GM19239 (cell line): ENCODE data around the gene CDKAL1.

Experiments
- DNase-seq: peaks from one replicate; pipeline ENCODE4 v3.0.0; 2011; ENCODE audit warnings: low spot score; ENCODE audit not compliant: insufficient read length
- FAIRE-seq: peaks from 2 replicates; lab custom pipeline; 2011; peaks lifted over from hg19 to GRCh38; lab: Jason Lieb, UNC

CDKAL1 gene

DNA sequence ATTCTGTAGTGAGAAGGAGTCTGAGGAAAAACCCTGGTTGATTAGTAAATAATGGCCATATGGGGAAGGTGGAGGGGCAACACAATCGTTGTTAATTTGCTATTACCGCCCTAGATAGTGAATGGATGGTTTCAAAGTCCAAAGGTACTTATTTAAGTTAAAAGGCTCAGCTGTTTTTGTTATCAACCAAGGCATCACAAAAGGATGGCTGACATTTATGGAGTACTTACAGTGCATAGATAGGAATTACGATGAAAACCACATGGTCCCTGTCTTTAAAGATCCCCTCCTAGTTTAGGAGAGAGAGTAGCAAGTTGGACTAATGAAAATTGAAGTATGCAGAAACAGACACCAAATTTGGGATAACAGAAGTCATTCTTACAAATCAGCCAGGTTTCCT is 319.6 kb downstream of the CDKAL1 start:
- FAIRE-seq (no peak), DNase-seq (no peak)

DNA sequence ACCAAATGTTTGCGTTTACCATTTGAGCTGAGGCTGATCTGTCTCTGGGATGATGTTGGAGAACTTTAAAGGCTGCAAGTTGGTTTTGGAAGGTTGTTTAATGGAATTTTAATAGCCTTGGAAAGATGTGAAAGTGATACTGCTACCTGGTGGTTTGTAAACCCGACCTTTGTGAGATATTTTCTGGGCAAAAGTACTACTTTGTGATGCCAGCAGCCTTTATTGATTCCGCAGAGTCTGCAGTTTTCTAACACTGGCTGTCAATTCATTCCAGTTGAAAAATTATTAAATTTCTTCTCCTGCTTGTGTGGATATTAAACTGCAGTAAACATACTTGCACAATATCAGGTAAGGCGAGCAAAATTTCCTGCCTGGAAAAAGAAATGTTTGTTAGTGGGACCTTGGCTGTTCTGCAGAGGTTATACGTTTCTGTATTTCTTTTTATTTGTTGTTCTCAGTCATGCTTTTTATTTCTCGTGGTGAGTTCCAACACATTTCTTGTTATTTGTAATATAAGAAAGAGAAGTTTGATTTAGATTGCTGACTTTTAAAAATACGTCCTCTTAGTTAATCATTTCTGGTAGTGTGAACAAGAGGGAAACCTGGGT is 322.5 kb downstream of the CDKAL1 start:
- no peak for DNase-seq
- no peak for FAIRE-seq

DNA sequence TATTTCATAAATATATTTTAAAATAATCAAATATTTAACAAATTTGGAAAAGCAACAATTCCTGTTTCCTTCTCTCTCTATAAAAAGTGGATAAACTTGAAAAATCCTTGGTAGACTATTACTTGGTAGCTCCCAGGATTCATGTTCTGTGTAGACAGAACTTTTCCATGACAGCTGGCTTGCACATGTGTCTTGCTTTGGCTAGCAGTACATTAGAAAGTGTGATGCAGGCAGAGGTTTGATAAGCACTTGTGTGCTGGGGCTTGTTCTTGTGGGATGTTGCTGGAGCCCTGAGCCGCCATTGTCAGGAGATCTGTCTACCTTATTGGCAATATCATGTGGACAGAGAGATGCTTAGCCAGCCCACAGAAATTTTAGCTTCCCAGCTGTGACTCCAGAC is 327.2 kb downstream of the CDKAL1 start:
- DNase-seq (no peak), FAIRE-seq (no peak)

DNA sequence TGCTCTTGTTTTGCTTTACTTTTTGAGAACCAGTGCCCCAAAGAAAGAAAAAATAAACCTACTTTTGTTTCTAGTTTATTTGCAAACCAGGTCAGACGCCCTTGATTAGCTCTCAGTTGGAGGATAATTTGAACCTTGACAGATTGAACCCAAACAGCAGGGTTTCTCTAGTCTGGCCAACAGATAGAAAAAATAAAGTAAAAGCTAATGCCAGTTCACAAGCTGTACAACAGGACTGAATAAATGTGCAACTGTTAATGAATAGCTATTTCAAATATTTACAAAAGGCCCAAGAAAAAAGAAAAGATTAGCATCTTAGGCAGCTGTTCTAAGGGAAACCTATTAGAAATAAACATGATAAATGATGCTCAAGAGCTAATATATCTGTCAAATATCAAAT is 331.8 kb downstream of the CDKAL1 start:
- DNase-seq (no peak), FAIRE-seq (no peak)

DNA sequence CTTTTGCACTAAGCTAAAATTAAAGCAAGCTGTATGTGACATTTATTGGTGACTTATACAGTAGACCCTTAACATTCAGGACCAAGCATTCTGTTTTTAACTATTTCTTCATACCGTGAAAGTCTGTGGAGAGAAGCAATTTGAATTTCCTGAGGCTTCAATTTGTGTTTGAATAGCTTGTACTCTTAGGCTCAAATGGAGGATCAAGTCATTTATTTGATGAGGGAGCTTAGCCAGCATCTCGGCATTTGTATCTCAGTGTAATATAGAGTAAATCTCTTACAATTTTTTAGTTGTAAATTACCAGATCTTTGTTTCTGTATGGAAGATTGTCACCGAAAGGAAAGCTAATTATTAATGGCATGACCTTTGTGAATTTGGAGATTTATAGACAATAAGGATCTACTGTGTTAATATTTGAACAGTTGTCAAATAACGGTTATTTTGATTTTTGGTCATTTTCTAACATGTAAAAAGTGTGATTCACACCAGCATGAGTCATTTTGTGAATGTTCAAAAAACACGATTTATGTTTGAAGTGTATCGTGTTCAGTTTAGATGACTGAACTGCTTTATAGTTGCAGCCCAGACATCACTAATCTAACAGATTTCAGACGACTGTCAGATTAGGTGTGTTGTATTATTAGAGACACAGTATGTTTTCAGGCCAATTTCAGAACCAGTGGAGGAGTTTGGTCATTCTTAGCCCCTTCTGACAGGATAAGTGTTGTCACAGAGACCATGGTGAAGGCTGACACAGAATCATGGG is 332.9 kb downstream of the CDKAL1 start:
- DNase-seq (no peak), FAIRE-seq (no peak)

DNA sequence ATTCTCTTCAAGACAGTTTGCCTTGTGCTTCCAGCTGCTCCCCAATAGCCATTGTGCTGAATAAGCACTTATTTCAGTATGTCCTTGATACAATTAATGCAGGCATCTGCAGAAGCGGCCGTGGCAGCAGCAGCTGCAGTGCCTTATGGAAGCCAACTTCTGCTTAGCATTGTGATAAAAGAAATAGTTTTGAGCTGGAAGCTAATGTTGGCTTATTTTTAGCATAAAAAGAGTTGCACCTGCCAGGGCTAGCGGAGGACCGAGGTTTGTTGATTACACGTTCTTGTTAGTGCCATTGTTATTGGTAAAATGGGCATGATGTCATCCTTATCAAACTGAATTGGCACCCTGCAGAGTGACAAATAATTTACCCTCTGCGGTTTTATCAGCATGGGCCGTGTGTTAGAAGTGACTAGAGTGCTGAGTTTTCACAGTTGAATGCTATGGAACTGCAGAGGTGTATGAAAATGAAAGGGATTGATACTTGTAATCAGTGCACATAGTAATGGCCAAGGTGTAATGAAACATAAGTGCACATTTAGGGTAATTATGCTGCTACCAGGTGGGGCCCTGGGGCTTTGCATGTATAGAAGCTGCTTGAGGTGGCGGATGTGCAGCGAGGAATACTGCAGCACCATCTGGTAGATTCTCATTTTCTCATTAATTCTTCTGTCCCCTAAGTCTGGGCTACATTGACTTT is 334.3 kb downstream of the CDKAL1 start:
- DNase-seq: no peak
- FAIRE-seq: no peak

DNA sequence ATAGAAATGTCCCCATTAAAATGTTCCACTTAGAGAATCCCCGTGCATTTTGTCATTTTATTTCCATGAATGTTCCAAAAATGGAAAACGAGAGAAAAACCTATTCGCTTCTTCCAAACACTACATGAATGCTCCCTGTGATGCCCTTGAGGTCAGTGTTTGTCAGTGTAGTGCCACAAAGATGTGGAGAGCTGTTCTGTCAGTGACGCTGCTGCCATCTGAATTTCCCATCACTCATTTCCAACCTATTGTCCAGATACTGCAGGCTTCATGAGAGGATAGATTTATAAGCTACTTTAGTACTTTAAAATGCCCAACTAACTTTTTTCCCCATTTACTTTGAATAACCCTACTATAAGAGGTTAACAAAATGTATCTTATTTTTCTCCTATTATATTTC is 335.8 kb downstream of the CDKAL1 start:
- FAIRE-seq (no peak), DNase-seq (no peak)

DNA sequence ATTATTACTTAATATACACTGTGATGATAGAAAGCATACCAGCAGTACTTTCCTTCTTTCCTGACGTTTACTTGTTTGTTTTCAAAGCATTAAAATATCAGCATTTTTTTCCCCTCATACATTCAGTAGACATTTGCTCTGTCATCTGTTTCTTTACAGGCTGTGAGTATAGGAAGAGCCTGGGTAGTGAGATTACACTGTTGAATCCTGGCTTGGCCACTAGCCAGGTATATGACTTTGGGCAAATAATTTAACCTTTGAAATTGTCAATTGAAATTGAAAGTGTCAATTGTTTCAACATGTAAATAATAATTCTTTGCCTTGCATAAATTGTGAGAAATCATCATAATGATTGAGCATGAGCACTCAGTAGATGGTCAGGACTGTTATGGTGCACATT is 336.2 kb downstream of the CDKAL1 start:
- FAIRE-seq: no peak

DNA sequence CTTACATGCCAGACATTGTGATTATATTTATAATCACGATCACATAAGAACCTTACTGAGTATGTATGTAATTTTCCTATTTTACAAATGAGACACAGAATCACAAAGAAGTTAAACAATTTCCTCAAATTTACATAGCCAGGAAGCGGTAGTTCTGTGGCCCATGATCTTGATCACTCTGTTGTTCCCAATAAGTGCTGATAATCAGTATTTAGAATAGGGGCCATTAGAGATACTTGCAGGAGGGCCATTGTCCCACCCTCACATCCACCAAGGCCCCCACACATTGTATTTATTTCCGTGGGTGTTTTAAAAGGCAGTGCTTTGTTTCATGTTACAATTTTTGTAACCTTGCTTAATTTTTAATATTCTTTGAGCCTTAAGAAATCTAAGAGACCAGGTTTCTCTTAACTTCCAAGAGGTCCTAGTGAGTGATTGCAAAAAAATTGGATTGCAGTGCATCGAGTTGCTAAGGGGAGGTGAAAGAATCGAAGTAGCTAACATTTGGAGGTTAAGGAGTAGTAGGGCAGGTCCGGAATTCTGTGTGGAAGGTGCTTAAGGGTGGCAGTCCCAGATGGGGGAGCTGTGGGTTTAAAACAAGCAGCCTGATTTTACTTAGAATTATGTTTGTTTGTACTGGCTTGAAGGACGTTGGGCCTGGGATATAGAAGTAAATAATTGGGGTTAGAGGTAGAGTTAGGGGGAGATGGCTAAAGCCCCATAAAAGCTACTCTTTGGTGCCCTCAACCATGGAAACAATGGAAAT is 339.4 kb downstream of the CDKAL1 start:
- no peak for DNase-seq
- FAIRE-seq: no peak

More for the DNA sequence above, 336.2 kb downstream of the CDKAL1 start:
- DNase-seq: no peak

DNA sequence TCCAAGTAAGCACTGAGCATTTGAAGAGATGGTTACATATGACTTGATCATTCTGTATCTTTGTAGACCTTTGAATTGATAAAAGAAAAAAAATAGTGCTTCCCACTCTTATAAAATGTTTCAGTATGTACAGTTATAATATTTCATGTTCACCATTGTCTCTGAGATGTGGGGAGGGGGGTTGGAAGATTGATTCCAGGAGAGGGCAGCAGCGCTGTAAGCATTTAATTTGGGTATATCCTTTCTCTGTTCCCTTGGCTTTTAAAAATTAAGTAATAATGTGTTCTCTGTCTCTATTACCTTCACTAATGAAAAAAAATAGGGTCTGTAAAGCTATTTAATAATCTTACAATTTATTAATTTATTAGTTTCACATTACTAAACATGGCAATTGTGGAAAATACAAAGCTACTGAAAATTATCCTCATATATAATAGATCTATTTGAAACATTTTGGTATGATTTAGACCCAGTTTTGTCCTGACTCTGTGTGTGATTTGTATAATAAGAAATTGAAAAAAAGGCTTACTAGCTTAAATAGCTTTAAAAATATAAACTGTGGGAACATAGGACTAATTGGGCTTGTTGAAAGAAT is 341.2 kb downstream of the CDKAL1 start:
- no peak for DNase-seq
- peak; percentile 68 for FAIRE-seq

DNA sequence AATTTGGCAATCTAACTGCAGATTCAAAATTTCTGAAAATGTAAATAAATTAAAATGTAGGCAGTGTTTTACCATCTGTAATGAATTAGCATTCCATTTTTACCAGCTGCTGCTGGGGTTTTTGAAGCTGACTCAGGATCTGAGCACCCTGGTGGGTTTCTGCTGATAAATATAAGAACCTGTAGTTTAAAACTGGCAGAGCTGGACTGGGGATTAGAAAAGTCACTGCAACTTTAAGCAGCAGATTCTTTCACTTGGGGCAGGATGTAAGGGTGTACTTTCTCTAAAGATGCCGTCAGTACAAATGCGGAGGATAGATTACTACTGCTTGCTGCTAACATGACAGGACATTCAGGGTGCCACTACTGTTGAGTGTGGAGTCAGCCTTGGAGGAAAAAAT is 341.8 kb downstream of the CDKAL1 start:
- FAIRE-seq: peak; percentile 11
- no peak for DNase-seq

DNA sequence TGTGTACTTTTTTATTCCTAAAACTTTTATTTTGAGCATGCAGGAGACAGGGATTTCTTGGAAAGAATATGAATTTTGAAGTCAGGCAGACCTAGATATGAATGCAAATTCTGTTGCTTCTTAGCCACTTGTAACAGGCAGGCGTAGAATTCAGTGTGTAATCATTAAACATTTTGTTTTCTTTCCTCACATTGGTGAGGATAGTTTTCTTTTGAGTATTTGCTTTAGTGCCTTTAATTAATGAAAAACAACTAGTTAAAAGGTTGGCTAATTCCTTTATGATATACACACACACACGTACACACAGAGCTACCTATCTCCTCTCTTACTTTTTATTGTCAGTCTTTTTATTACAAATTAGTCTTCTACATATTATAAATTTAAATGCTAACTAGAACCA is 342.3 kb downstream of the CDKAL1 start:
- FAIRE-seq: peak; percentile 73
- no peak for DNase-seq

DNA sequence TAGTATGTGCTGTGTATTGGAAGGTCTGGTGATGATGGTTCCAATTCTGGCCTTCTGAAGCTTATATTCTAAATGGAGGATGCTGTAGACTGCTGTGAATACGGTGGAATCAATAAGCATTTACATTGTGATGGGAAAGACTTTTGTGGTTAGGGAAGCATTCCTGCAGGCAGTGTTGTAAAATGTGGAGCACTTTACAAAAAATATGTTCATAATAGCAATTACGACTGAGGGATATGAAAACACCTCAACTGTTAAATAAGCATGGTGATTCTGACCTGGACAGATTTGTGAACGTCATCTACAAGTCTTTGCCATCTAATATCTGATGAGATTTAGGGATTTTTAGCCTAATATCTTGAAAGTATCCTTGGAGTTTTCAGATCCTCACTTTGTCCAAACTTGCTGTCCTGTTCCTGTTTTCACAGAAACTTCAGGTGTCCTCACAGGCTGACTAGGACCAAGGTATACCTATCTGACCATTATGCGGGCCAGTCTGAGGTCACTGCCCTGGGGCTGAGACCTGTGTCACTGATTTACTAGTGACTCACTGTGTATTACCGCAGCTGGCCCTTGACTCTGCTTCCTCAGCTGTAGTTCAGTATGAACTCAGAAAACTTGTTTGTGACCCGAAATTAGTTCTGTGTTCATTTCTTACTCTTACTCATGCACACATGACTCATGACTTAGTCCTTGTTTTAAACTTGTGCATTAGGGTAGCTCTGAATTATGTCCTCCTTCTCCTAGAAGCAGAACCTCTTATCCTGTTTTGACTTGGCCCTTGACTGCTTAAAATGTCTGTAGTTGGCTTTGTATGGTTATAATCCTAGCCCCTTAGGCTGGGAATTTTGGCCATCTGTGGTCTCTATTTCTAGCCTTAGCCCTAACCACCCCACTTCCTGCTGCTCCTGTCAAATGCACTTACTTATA is 343.0 kb downstream of the CDKAL1 start:
- DNase-seq (peak; percentile 37), FAIRE-seq (peak; percentile 99)

DNA sequence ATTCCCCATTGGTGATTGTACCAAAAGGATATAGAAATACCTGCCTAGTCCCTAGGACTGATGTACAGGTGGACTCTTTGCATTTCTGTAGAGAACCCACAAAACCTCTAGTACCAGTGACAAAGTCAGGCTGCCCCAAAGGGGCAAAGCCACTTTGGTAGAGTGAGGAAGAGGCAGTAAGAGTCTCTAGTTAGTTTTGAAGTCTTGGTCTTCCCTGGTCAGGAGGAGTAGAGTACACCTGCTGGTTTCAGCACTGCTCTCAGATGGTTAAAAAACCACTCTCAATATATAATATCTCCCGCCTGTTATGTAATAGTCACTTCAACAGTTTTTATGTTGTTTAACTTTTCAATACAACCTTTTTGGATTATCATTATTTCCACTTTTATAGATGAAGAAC is 344.9 kb downstream of the CDKAL1 start:
- DNase-seq (no peak), FAIRE-seq (peak; percentile 58)

DNA sequence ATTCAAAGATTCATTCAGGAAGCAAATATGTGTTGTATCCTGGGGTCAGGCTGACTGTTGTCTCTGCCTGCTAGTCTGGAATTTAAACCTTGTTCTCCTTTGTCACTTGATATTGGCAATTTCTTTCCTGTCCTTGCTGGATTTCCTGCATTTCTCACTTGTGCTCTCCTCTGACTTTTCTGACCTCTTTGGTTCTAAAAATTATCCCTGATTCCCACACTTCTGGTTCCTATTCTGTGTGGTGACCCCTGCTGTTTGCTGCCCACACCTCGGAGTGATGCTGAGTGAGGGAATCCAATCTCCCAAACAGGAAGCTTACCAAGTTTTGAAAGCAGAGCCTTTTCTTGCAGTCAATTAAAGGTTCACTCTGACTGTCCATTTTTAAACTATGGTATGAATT is 345.3 kb downstream of the CDKAL1 start:
- no peak for DNase-seq
- no peak for FAIRE-seq

DNA sequence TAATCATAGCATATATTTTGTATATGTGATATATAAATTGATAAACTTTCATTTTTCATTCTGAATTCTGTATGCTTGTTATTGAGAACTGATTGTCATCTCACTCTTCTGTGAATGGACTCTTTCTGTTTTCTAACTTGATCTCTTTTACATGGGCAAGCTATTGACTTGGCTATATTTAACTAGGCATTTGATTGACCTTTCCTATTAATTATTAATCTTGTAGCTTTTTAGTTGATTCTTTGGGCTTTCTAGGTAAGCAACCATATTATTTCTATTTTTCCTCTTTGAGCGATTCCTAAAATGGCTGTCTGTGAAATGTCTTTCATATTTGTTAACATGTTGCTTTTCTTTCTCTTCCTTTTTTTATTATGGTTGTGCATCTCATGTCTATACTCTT is 347.1 kb downstream of the CDKAL1 start:
- FAIRE-seq (no peak), DNase-seq (no peak)

DNA sequence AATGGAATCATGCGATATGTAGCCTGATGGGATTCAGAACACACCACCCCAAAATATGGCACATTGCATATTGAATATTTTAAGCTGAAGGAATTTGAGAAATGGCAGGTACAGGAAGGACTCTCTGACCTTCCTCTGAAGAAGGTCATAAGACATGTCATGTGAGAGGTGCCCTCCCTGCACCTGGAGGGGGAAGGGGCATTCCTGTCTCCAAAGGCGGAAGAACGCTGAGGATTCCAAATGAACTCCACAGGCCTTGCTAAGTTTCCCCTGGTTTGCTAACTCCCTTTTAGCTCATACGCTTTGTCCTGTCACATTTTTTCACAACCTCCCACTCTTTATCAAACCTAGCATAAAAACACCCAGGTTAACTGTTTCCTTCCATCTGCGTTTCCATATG is 347.8 kb downstream of the CDKAL1 start:
- FAIRE-seq: peak; percentile 31
- DNase-seq: no peak

DNA sequence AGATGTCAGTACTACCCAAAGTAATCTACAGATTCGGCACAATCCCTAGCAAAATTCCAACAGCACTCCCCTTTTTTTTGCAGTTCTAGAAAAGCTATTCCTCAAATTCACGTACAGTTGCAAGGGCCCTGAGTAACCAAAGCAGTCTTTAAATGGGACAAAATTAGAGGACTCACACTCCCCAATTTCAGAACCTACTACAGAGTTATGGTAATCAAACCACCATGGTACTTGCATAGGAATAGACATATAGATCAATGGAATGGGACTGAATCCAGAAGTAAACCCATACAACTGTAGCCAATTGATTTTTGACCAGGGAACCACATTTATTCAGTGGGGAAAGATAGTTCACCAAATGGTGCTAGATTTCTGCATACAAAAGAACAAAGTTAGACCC is 350.8 kb downstream of the CDKAL1 start:
- DNase-seq (no peak), FAIRE-seq (no peak)

DNA sequence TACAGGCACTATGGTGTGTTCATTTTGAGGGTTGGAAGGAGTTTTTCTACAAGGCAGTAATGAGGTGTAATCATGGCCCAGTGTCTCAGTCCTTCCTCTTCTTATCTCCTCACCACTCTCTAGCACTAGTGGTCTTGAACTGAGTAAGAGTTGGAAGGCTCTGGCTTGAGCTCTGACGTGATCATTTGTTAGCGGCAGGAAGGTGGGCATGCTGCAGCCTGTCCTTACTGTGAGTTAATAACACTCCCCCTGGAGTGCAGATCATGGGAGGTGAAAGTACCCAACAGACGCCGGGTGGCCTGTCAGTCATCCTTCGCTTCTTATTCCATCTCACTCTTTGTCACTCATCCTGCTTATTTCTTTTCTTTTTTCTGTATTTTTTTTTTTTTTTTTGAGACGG is 356.9 kb downstream of the CDKAL1 start:
- FAIRE-seq (no peak), DNase-seq (no peak)
